ENCODE results near the gene SHROOM3.
"Not testable (repeated sequence)": the region's sequence is repeated elsewhere in the genome, so short reads cannot be mapped to it uniquely, and the experiment has no call there.

SHROOM3 gene

DNA sequence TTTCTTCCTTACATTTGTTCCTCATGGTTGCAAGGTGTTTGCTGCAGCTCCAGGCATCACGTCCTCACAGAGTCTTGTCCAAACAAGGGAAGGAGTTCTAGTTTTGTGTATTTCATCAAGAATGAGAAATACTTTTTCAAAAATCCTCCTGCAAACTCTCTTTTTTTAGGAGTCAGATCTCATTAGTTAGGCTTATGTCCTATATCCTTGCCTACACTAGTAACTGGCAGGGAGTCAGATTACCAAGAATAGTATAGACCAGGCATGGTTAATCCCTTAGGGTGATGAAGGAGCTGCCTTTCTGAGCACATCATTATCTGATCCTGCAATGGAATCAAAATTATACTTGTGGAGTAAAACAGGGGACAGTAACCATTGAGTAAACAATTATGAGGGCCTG, 160.4 kb downstream of the SHROOM3 start:
- DNase-seq (ENCODE audit: low spot score) = no peak

DNA sequence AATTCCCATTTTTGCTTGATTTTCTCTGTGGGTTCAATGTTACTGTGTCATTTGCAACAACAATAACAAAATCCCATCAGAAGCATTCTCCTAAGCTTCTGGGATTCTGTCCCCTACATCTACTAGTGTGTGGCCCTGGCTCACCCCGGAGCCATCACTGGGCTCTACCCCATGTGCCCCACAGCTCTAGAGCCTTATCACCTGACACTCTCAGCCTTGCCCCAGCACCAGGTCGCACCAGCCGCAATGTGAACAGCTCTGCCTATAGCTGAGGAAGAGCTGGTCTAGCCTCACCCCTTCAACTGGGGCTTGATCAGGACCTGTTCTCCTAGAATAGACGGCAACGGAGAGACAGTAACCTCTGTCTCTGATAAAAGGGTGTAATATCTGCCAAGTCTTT, 161.7 kb downstream of the SHROOM3 start:
- no peak for DNase-seq (ENCODE audit: low spot score)

DNA sequence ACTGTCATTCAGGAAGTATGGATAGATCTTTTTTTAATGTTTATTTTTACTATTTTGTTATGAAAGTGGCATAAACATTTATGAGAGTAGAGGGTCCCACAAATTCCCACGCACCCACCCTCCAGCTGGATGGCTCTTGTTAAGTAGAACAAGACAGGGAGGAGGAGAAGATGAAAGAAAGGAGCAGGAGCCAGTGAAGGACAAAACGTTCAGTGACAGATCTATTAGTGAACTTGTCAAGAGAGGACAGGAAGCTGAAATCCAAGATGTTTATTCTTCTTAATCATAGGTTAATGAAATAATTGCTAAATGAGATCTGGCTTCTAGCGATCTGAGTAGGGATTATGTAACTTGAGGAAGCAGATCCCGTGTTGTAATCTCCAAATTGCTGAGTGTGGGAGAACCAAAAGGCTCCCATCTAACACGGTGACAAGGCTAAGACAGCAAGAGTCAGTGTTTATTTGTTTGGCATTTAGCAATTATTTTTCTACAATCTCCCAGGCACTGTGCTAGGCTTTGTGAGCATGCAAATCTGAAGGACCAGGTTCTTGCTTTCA, 162.5 kb downstream of the SHROOM3 start:
- no peak for DNase-seq (ENCODE audit: low spot score)

GRCh38 chr4:76600447-76600846, 165.4 kb downstream of the SHROOM3 start:
- no peak for DNase-seq (ENCODE audit: low spot score)

DNA sequence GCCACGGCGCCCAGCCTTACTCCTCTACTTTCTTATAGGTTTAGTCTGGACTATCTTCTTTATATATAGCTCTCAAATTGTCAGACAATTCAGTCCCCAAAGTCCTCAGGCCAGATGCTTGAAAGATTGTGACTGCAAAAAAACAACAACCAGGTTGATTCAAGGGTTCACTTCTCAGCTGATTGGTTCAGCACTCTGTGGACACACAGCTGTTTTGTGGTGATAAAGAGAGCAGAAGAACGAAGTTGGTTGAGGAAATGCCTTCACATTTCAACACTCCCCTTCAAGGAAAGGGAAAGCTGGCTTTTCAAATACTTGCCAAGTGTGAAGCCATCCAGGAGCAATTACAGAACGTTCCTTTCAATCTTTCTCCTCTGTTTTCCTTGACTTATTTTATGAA, 166.8 kb downstream of the SHROOM3 start:
- DNase-seq (ENCODE audit: low spot score) = no peak

DNA sequence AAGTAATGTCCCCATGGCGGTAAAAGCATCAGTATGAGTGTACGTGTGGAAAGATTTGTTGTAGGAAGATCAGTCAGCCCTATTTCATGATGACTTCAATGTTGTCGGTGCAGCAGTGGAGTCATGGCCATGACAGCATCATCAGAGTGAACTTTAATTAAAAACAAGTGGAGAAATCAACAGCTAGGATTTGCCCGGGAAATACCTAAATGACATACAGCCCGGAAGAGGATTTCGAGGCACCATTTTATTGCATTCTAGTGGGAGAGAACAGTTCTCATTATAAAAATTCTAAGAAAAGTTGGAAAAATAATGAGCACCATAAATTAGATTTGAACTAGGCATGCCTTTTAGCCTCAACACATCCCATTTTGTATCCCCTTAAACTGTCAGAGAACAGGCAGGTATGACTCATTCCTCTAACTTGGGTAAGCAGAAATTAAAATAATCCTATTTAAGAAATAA, 170.1 kb downstream of the SHROOM3 start:
- no peak for DNase-seq (ENCODE audit: low spot score)

GRCh38 chr4:76606645-76607265, 171.7 kb downstream of the SHROOM3 start:
- no peak for DNase-seq (ENCODE audit: low spot score)

- DNase-seq (ENCODE audit: low spot score) = peak; percentile 13
These were observed 172.3 kb downstream of the SHROOM3 start for GRCh38 chr4:76607266-76607799.

- no peak for DNase-seq (ENCODE audit: low spot score)
These were observed 172.8 kb downstream of the SHROOM3 start for GRCh38 chr4:76607846-76608245.

DNA sequence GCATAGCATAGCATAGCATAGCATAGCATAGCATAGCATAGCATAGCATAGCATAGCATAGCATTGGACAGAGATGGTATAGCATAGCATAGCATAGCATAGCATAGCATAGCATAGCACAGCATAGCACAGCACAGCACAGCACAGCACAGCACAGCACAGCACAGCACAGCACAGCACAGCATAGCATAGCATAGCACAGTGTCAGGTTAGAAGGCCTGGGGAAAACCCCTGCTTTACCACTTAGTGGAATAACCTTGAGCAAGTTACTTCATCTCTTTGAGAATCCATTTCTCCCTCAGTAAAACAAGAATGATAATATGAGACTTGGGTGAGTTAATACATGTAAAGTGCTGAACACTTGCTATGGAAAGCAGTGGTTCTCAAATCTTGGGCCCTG, 173.5 kb downstream of the SHROOM3 start:
- not testable (repeated sequence) for DNase-seq (ENCODE audit: low spot score)

DNA sequence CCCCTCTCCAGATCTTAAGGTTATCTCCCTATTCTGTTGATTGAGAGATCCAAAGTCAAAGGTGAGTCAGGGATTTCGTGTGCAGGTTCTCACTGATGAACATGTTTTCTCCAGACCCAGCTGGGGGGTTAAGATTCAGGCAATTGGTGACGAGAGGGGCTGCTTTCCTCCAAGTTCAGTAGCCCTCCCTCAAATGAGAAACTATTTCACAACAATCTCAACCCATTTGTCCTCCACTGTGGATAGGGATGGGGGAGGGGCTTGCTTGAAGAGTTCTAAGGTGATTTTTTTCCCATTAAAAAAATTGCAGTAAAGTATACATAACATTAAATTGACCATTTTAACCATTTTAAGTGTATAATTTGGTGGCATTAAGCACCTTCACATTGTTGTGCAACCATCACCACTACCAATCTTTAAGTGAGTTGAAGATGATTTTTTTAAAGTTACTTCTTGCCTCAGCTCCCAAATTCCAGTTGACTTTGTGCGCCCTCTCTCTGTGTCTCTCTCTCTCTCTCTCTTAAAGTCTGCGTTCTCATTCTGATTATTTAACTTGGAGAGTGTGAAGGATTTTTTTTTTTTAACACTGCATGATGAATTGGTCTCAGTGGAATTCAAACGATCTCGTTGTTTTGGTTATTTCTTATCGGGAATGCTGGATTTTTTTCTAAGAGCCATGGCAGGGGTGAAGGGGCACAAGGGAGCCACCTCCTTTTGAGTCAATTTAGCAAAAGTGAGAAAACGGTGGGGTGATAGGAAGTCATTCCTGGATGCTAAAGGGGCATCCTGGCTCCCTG, 175.9 kb downstream of the SHROOM3 start:
- DNase-seq (ENCODE audit: low spot score) = no peak

GRCh38 chr4:76611616-76612207, 176.7 kb downstream of the SHROOM3 start:
- no peak for DNase-seq (ENCODE audit: low spot score)

DNA sequence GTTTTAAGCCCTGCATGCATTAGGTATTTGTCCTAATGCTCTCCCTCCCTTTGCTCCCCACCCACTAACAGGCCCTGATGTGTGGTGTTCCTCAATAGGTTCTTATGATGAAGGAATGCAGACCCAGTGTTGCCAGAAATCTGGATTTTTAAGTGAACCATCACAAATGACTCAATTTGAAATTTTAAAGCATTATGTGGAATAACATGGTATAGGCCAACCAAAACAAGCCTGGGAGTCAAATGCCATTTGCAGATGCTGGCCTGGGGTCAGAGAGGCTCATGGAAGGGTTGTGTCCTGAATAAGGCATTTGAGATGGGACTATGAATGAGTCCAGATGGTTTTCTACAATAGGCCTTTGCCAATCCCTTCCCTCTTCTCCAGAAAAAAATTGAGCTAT, 179.6 kb downstream of the SHROOM3 start:
- DNase-seq (ENCODE audit: low spot score) = no peak

DNA sequence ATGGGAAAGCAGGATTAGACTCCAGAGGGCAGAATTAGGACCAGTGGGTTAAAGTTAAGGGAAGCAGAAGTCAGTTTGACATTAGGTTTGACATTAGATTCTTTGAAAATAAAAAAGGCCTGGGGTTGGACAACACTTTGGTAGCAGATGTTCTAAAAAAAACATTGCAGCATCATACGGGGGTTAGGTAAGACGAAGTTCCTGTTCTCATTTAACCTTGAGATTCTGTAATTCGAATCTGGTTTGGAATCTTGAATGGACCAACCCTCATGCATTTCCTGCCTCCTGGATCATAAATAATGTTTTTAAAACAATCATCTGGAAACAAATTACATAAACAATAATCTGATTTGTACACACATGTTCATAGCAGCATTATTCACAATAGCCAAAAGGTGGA, 181.0 kb downstream of the SHROOM3 start:
- DNase-seq (ENCODE audit: low spot score) = no peak

- DNase-seq (ENCODE audit: low spot score) = no peak
These were observed 181.5 kb downstream of the SHROOM3 start for GRCh38 chr4:76616526-76616925.

GRCh38 chr4:76620723-76621468, 185.9 kb downstream of the SHROOM3 start:
- no peak for DNase-seq (ENCODE audit: low spot score)

DNA sequence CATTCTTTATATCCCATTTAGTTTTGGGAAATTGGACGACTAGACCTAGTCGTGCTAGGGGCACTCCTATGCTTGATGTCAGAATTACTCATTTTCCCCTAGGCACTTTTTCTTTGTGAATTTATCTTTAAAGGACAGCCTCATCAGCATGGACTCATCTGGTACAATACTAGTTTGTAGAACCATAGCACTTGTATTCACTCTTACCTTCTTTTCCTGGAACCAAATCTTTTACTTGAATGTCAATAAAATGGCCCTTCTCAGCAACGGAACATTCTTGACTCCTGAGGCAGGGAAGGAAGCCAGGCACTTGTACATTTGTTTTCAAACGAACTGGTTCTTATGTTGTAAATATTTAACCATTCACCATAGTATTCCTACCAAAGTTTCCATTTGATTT, 187.1 kb downstream of the SHROOM3 start:
- DNase-seq (ENCODE audit: low spot score) = no peak

DNA sequence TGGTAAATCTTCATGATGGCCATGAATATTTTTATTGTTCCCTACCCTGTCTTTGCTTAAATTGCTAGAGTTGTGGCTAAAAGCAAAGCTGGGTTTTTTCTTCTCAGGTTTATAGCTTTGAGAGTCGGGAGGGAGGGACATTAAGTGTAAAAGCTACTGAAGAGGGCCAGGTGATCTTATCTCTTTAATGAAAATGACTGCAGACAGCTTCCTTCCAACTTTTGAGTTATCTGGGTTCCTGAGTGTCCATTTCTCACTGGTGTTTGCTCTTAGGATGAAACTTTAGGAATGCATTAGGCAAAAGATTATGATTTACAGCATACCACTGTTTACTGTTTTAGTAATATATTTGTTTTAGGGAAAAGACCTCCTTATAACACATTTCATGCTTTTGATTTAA, 187.7 kb downstream of the SHROOM3 start:
- no peak for DNase-seq (ENCODE audit: low spot score)

DNA sequence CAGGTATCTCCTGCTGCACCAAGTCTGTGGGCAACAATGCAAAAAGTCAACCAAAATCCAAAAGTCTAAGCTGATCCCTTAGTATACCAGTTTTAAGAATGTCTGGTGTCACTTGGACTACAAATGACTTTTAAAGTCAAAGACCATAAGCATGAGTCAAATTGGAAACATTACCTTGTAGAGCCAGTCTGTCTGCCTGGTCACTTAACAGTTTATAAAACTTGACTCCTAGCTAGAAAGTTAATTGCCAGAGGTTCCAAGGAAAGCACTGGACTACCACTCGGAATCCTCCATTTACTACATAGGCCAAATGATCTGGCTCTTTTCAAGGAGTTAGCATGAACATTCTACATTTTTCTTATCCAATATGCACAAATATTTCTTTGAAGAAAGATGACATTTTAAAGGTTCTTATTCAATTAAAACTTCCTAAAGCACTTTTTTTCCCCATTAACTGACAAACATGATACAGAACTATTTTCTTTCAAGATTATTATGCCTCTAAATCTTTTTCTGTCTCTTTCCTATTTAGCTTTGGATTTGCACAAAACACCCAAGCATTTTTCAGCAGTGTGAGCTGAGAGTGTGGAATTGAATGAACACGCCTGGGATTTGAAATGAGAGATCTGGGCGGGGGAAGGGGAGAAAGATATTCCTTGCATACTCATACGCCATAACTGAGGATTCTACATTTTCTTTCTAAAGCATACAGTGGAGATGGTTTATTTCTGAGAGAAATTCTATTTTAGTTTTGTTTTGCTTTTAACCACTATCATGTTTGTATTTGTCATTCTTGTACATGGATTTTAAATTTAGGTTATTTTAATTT, 188.4 kb downstream of the SHROOM3 start:
- no peak for DNase-seq (ENCODE audit: low spot score)

GRCh38 chr4:76624241-76624681, 189.2 kb downstream of the SHROOM3 start:
- DNase-seq (ENCODE audit: low spot score) = no peak
